Suppressor macrophage treated with lipopolysaccharide for 1 hour (primary cell): ENCODE measurements around the gene EHD1.

ENCODE experiments used
- DNase-seq, 3 donors: peaks; one replicate each; pipeline ENCODE4 v3.0.0-alpha.2; 2020 to 2022

The EHD1 gene

GRCh38 chr11:64878494-64879243 lies at the start of gene EHD1:
TSS of gene EHD1 (minus strand) at chr11:64878621. CDS start at chr11:64878464, 157 bp downstream.
- peak; percentile 99 to 100 (median 100) for DNase-seq

DNA sequence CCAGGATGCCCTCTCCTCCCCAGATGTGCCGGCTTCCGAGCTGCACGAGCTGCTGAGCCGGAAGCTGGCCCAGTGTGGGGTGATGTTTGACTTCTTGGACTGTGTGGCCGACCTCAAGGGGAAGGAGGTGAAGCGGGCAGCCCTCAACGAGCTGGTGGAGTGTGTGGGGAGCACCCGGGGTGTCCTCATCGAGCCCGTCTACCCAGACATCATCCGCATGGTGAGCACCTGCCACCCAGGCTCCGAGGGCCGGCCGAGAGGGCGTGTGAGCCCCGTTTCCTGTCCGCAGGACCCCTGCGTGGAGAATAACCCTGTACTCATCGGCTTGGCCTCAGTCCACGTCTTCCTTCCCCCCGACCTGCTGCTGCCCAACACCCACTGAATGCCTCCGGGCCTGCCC lies 48.3 kb upstream of the EHD1 start:
- no peak for DNase-seq

DNA sequence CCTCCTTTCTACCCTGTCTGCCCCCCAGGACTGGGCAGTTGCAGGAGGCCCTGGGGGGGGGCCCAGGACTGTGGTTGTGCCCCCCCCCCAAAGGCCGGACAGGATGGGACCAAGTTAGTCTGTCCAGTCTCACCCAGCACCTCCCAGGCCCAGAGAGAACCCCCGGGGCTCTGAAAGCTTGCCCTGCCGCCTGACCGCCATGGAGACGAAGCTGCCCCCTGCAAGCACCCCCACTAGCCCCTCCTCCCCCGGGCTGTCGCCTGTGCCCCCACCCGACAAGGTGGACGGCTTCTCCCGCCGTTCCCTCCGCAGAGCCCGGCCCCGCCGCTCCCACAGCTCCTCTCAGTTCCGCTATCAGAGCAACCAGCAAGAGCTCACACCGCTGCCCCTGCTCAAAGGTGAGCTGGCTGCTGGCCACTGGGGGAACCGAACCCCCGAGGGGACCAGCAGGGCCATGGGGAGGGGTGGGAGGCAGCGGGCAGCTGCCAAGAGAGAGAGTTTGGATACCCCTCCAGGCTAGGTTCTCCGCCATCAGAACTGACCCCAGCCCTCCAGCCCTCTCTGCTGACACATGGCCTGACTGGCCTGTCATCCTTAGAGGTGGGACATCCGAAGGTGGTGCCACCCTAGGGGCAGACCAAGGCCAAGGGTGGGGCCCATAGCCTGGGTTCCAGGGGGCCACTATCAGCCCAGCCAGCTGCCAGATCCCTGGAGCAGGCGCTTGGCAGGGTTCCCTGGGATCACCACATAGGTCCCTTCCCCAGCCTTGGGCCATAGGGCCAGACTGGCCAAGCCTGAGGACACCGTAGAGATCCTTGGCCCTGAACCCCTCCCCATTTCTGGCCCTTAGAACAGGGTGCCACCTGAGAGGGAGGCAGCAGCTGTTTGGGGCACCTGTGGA lies 47.4 kb upstream of the EHD1 start:
- no peak for DNase-seq

DNA sequence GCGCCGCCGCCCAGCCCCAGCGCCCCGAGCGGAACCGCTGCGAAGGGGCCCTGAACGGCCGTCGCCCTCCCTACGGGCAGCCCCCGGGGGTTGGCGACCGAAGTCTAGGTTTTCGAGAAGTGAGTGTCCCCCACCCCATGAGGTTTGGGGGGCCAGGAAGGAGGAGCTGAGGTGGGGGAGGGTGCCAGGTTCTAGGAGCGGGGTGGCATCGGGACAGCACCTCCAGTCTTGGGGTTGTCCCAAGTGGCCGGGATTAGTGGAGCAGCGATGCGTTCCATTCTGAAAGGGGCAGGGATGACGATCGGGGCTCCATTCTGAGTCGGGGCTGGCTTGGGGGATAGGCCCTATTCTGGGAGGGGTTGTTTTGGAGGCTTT lies 46.5 kb upstream of the EHD1 start:
- peak in 2 of 3 donors; percentile 18 to 31 for DNase-seq

DNA sequence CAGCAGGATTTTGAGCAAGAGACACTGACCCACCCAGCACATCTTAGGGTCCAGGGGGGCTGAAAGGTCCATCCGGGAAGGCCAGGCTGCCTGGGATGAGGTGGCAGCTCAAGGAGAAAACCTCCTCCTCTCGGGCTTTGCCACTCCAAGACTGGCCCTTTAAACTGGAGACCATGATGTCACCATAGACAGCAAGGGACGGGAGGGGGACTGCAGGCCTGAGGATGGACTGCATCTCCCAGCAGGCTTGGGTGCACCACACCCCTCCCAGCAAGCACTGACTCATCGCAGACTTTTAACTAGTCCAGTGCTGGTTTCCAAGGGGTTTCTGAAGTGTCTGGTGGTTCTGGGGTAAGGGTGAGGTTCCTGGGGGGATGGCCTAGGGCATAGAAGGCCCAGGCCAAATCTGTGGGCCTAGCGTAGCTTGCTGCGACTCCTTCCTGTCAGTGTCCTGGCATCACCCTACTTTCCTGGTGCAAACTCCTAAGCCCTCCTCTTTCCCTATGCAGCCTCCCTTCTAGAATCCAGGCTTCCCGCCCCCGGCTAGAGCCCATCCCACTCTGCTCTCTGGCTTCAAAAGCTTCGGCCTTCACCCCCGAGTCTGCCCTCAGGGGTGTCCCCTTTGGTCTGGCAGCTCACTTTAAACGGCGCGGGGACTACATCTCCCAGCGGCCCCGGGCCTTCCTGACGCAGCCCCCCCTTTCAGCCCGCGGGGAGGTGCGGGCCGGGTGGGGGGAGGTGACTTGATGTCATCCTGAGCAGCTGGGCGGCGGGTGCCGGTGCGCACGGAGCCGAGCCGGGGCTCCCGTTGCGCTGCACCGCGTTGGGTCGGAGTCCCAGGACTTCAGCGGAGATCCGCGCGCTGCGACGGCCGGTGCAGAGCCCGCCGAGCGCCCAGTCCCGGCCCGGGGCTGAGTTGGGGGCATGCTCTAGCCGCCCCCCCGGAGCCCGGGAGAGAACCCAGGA lies 45.8 kb upstream of the EHD1 start, which contains the start of gene PPP2R5B:
Gene PPP2R5B (plus strand): TSS at position 746 of the 966 bp plus-strand sequence. CDS start 1,046 bp downstream, outside the sequence.
- DNase-seq = peak; percentile 95 to 96 (median 95)

DNA sequence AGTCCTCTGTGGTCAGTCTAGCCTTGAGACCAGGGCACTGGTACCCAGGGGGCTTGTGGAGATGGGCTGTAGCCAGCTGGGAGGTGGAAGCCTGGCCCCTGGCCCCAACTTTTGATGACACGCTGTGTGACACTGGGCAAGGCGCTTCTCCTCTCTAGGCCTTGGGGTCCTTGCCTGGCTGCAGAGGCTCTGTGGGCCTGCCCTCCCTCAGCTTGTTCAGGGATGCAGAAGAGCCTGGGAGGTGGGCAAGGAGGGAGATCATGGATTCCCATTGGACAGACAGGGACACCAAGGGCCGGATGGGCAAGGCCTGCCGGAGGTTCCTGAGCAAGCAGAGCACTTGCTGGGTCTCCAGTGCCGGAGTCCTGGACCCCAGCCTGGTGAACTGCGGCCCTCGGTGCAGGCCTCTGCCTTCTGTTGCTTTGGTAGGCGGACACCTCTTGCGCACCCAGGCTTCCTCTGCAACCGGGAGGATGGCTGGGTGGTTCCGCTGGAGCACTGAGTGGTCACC lies 44.8 kb upstream of the EHD1 start:
- no peak for DNase-seq

DNA sequence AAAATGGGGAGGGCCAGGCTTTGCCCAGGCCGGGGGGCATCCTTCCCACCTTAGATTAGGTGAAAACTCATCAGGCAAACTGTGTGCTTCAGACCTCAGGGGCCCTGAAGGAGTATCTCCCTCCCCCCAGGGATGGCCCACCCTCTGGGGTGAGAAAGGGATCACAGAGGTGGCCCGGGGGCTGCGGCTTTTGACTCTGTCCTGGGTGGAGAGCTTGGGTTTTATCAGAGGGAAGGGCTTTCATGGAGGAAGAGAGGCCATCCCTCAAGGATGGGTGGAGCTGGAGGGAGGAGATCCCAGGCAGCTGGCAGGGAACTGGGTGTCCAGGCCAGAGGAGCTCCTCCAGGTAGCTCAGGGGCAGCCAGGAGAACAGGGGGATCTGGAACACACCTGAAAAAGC lies 43.0 kb upstream of the EHD1 start:
- DNase-seq = no peak

DNA sequence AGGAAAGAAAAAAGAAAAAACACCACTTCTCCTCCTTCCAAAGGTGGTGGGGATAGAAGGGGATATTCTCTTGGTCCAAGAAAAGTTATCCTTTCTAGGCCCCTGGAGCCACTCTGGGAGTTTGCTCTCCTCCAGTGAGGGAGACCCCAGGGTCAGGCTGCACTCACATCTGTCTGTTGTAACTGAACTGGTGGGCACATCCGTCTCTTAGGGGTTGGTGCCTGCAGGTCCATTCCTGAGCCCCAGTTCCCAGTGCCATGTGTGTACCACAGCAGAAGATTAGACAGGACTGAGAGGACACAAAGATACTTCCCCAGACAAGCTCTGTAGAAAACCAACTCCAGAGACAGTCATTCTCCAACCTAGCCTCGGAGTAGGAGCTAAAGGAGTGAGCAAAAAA lies 41.7 kb upstream of the EHD1 start:
- no peak for DNase-seq

- DNase-seq = no peak
Observed at GRCh38 chr11:64919627-64920026, 41.2 kb upstream of the EHD1 start.

- peak in 2 of 3 donors; percentile 18 to 27 for DNase-seq
Observed at GRCh38 chr11:64918017-64918416, 39.6 kb upstream of the EHD1 start.

GRCh38 chr11:64917663-64917995 lies 39.2 kb upstream of the EHD1 start:
- DNase-seq = no peak

- peak; percentile 99 to 100 (median 99) for DNase-seq
Observed at GRCh38 chr11:64916775-64917662, 38.6 kb upstream of the EHD1 start, which contains the start of gene ATG2A. TSS of gene ATG2A (minus strand) at chr11:64917209. CDS start at chr11:64917135, 74 bp downstream.

- DNase-seq = peak; percentile 66 to 70 (median 68)
Observed at GRCh38 chr11:64916040-64916774, 37.8 kb upstream of the EHD1 start.

GRCh38 chr11:64915376-64915887 lies 37.0 kb upstream of the EHD1 start:
- DNase-seq = no peak

DNA sequence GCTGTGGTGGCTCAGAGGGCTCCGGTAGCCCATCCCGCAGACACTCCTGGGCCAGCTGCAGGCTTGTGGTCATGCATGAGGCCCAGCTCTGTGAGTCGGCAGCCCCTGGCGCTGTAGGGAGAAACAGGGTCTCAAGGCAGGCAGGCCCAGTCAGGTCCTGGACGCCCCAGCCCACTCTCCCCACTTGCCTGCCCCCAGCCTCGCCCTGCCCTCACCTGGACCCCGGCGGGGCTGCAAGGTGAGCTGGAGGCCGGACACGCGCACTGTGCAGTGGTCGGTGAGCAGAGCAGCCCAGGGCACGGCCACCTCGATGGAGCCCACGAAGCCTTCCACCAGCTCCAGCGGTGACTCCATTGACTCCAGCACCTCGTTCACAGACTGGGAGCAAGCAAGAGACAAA lies 35.7 kb upstream of the EHD1 start:
- DNase-seq = no peak

GRCh38 chr11:64913171-64913727 lies 34.8 kb upstream of the EHD1 start:
- no peak for DNase-seq

- DNase-seq = no peak
Observed at GRCh38 chr11:64911689-64912088, 33.3 kb upstream of the EHD1 start.

GRCh38 chr11:64911142-64911541 lies 32.7 kb upstream of the EHD1 start:
- no peak for DNase-seq

GRCh38 chr11:64910451-64911093 lies 32.2 kb upstream of the EHD1 start:
- no peak for DNase-seq
